Erythroblast (primary cell): ENCODE results near the gene STIMATE.

ENCODE experiments used
- DNase-seq, 2 experiments: peaks; one replicate each; lab custom pipeline; 2025; lab: John Stamatoyannopoulos, UW
- GATA1 ChIP-seq: IDR thresholded peaks from 2 replicates; pipeline ENCODE4 v1.6.1; 2011; ENCODE audit warnings: low read depth, mild to moderate bottlenecking, control low read depth, low read length, moderate library complexity
- POLR2A ChIP-seq: IDR thresholded peaks from 2 replicates; pipeline ENCODE4 v1.6.1; 2011; ENCODE audit warnings: mild to moderate bottlenecking, low read length

The STIMATE gene

DNA sequence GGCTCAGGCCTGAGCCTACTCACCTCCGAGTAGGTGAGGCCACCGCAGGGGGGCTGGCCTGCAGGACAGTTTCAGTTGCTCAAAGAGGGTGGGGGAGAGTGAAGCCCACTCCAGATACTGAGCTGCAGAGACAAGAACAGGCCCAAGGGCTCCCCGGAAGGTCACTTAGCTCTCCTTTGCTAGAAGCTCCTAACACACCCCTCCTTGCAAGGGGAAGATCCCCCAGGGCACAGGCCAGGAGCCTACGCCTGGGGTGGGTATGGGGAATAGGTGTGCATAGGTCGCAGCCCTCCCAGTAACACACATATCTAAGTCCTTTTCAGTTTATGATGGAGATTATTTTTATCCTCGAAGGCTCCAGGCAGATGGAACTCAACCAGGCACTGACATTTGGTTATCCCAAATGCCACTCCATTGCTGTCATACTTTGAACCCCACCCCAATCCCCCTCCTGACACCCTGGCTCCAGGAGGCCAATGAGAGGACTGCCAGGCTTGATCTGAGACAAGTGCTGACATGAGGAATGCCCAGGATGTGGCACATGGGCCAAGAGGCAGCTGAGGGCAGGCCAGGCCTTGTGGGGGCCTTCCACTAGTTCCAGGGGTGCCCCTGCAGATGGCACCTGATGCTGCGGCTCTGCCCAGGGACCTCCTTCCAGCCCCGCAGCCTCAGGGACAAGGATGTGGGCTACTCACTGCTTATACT lies 61.4 kb downstream of the STIMATE start:
- no peak for DNase-seq
- TF ChIP-seq POLR2A = no peak
- TF ChIP-seq GATA1 = no peak

DNA sequence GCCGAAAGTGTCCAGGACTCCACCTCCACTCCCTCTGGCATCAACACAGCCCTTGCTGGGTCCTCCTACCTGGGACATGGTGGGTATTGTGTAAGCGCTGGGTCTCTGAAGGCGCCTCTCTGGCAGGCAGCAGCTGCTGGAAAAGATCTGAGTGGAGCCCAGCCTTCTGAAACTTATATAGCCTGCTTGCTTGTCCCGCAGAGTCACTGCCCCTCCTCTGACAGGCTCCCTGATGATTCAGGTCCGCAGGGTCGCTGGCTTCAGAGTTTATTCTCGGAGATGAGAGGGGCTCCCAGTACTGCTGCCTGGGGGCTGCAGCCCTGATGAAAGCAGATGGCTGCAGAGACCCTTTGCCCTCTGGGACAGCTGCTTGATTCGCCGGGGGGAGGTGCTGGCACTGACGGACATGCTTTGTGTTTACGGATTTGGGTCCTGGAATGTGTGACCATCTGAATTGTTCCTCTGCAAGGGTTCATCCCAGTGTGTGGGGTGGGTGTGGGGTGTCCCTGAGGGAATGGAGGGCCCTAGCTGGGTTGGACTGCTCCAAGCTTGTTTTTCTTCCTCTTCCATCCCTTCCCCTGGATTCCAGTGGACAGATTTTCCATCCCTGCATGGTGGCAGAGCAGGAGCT lies 62.4 kb downstream of the STIMATE start, which contains the start of gene MUSTN1:
TSS of gene MUSTN1 (minus strand) at position 149 of the 631 bp plus-strand sequence. CDS start at position 78, 71 bp downstream.
- no peak for TF ChIP-seq POLR2A
- no peak for TF ChIP-seq GATA1
- DNase-seq = no peak

DNA sequence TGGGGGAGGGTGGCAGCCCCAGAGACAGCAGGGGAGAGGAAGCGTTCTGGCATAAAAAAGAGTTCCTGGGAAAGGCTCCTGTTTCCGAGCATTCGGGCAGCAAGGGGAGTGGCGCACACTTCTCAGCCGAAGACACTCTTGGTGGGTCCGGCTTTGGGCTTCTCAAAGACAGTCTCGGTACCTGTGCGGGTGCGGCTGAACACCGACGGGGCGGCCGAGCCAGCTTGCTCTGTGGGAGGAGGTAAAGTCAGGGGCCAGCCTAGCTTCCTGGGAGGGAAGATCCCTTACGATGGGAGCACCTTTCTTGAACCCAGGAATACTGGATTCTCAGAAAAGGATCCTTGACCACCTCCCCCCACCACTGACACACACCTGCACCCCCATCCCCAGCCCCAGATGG lies 64.1 kb downstream of the STIMATE start:
- TF ChIP-seq POLR2A = no peak
- no peak for TF ChIP-seq GATA1

DNA sequence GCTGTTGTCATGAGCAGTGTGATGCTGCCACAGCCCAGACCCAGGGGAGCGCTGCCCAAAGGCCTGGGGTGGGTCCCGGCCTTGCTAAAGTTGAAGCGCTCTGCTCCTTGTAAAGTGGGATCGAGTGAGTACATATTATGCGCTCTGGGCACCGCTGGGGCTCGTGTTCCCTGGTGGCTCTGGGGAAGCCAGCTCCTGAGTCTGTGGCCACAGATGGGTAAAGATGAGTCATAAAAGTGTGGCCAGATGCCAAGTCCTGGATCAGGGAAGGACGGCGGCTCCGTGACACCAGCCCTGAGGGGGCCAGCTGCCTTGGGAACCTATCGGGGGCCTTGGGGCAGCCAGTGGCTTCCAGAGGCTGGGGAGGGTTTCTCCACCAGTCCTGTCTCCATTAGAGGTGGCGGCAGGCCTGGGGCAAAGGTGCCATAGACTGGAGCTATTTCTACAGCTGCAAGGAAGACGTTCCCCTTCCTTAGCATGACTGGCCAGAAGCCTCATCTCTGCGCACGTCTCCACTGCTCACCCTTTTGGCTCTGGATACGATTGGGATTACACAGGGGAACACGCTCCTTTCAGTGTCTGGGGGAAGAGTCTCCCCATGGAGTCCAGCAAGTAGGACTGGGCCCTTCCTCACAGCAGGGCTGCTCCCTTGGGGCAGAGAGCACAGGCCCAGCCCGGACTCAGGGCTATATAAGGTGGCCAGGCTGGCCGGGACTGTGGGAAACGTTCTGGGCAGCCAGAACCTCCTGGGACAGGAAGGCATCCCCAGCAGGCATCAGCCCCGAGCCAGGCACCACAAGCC lies 65.6 kb downstream of the STIMATE start:
- DNase-seq = peak in 1 of 2 experiments; percentile 37
- no peak for TF ChIP-seq GATA1
- no peak for TF ChIP-seq POLR2A

More for the DNA sequence above, 64.1 kb downstream of the STIMATE start:
- no peak for DNase-seq

DNA sequence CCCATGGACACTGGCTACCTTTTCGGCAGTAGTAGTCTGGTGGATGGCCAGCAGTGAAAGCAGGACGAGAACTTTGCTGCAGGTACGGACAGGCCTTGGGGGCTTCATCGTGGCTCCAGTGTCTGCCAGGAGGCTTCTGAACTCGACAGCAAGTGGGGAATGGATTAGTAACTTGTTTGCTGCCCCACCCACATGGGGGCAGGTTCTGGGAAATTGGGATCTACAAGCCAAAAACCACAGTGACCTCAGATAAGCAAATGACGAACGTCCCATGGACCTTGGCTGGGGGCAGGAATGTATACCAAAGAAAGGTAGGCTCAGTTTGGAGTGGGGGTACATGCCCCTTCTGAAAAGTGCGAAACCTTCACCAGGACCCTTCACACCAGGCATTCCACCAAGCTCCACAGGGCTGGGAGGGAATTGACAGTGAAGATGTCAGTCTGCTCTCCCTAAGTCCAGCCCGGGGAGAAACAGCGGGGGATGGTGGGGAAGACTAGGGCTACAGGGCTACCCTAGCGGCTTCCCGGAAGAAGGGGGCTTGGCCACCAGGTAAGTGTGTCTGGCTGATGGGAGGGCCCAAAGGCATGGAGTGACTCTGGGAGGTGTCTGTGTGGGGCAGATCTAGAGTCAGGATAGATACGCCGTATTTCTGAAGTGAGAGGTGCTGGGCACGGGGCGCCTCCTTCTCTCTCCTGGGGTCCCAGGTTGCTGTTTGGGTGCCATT lies 66.7 kb downstream of the STIMATE start, which contains the start of gene ITIH4:
TSS of gene ITIH4 (minus strand) at position 138 of the 724 bp plus-strand sequence. CDS start at position 108, 30 bp downstream.
- no peak for DNase-seq

DNA sequence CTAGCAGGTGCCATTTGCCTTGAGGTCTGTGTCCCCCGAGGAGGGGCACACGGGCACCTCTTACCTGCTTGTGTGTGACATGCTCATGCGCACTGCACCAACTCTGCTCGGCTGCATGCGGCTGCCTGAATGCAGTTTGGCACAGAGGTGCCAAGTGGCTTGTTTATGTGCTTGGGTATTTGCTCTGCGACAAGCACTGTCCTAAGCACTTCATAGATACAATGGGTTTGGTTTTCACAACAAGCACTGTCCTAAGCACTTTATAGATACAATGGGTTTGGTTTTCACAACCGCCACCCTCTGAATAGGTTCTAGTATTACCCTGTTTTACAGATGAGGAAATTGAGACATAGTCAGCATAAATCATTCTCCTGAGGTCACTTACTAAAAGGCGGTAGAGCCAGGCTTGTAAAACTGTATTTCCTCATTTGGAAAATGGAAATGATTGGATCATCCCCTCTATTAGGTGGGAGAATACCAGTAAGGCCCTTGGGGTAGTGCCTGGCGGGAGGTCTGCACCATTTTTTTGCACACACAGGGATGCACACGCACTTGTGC lies 67.4 kb downstream of the STIMATE start:
- DNase-seq = no peak
- TF ChIP-seq POLR2A (no peak), GATA1 (no peak)

More for the DNA sequence above, 66.7 kb downstream of the STIMATE start, which contains the start of gene ITIH4:
- no peak for TF ChIP-seq POLR2A
- no peak for TF ChIP-seq GATA1

DNA sequence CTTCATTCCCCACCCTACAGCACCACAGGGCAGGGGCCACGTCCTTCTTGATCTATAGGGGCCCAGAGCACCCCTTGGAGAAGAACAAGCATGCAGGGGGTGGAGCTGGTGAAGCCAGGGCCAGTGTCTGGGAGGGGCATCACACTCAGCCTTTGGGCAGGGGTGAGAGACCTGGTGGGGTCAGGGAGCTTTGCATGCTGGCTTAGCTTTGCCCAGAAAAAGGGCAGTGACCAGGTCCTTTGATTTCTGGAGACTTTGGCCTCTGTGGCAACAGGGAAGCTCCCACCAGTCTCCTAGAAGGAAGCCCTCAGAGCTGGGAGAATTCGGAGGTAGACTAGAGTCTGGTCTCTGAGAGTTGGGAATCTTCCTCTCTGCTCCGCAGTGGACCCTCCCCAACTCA lies 67.9 kb downstream of the STIMATE start:
- no peak for TF ChIP-seq POLR2A
- no peak for TF ChIP-seq GATA1
- DNase-seq = no peak

DNA sequence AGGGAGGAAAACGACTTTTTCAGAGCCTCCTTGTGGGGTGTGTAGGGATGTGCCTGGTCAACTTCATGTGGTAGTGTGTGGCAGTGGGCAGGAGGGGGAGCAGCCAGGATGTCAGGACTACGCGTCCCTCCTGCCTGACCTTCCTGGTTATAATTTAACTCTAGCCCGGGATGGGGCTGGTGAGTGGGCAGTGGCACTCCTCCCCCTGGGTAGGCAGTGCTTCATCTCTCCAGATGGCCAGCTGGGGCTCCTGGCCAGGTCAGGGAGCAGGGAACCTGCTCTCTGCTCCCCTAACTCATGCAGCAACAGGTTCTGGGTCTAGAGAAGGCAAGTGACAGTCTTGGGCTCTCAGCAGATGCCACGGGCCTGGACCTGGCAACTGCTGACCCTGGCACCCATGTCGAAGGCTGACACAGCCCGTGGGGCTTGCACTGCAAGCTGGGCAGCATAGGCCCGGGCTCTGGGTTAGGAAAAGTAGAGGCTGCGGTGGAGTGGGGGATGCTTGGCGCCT lies 69.4 kb downstream of the STIMATE start:
- DNase-seq = no peak
- TF ChIP-seq POLR2A (no peak), GATA1 (no peak)

DNA sequence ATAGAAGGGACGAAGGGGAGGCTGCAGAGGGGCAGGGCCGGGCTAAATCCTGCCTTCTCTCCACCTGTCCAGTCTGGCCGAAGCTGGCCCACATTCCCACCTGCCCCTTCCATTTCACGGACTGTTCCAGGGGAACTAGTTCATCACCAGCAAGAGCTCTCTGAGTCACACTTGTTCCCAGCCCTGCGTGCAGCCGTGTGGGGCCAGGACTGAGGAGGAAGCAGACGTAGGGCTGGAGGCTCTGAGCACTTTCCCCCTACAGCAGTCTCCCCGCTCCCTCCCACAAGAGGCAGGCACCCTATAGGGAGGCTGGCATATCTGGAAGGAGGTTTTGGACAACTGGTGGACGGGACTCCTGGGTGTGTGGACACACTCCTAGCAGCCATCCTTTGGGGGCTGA lies 69.9 kb downstream of the STIMATE start:
- TF ChIP-seq GATA1 (no peak), POLR2A (no peak)
- no peak for DNase-seq

DNA sequence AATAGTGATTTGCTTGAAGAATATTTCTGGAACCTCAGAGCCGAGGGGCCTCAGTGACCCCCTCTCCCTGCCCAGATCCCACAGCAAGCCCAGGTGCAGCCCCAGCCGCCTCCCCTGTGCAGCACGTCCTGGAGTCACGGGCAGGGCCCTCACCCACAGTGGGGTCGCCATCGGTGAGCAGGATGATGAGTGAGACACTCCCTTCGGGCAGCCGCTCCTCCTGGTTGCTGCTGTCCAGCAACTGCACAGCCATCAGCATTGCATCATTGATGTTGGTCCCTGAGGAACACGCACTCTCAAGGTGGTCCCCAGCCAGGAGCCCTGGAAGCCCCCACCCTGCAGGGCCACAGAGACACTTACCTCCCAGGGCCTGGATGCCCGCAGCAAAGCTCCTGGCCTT lies 73.3 kb downstream of the STIMATE start:
- TF ChIP-seq POLR2A (no peak), GATA1 (no peak)
- no peak for DNase-seq

DNA sequence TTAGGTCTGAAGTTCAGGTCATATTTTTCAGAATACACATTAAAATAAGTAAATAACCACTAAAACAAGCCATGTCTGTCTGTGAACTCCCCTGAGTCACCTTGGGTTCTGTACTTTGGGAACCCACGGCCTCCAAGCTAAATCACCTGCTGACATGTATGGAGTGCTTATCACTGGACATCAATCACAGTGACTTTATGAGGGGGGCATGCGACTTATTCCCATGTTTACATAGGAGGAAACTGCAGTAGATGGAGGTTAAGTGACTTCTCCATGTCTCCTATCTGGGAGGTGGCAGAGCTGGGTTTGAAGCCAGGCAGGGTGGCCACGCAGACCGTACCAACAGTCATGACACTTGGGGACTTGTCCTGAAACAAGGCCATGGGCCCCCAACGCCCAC lies 75.0 kb downstream of the STIMATE start:
- DNase-seq = no peak
- TF ChIP-seq POLR2A (no peak), GATA1 (no peak)

DNA sequence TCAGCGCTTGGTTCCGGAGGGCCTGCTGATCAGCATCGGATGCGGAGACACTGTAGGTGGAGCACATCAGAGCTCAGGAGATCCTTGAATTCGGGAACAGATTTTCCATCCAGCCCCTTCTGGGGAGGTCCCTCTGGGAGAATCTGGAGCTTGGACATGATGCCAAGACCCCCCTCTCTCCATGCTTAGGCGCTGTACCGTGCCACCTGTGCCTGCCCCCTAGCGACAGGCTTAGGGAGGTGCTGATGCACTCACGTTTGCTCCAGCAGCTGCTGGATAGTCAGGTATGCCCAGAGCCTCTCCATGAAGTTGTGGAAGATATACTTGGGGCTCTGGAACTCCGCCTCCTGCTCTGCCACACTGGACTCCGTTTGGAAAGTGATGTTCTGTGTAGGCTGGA lies 76.6 kb downstream of the STIMATE start:
- DNase-seq = peak; percentile 33 to 57
- TF ChIP-seq GATA1 (no peak), POLR2A (no peak)
